Measurements from ENCODE around the gene MCM5.

MCM5 gene

GRCh38 chr22:35373781-35374180 is 26.2 kb upstream of the MCM5 start:
- TF ChIP-seq CTCF (IDR thresholded peaks at IDR 0.05; ENCODE audit: low read depth, low read length), result no peak
- H3K4me3 ChIP-seq (ENCODE audit: low read depth, low read length), result no peak overlapping the region

GRCh38 chr22:35375031-35375430 is 24.9 kb upstream of the MCM5 start:
- TF ChIP-seq CTCF (IDR thresholded peaks at IDR 0.05; ENCODE audit: low read depth, low read length), result no peak
- H3K4me3 ChIP-seq (ENCODE audit: low read depth, low read length), result no peak overlapping the region

GRCh38 chr22:35375526-35375925 is 24.4 kb upstream of the MCM5 start:
- TF ChIP-seq CTCF (IDR thresholded peaks at IDR 0.05; ENCODE audit: low read depth, low read length), result no peak
- H3K4me3 ChIP-seq (ENCODE audit: low read depth, low read length), result no peak overlapping the region

GRCh38 chr22:35376728-35377472 is 23.0 kb upstream of the MCM5 start:
- H3K4me3 ChIP-seq (ENCODE audit: low read depth, low read length), result no peak overlapping the region
- no peak for TF ChIP-seq CTCF (IDR thresholded peaks at IDR 0.05; ENCODE audit: low read depth, low read length)

- TF ChIP-seq CTCF (IDR thresholded peaks at IDR 0.05; ENCODE audit: low read depth, low read length), result no peak
- H3K4me3 ChIP-seq (ENCODE audit: low read depth, low read length), result no peak overlapping the region
Observed at GRCh38 chr22:35377735-35378134, 22.2 kb upstream of the MCM5 start.

- TF ChIP-seq CTCF (IDR thresholded peaks at IDR 0.05; ENCODE audit: low read depth, low read length), result no peak
- no peak overlapping the region for H3K4me3 ChIP-seq (ENCODE audit: low read depth, low read length)
Observed at GRCh38 chr22:35378621-35379020, 21.3 kb upstream of the MCM5 start.

GRCh38 chr22:35379146-35379993 is 20.6 kb upstream of the MCM5 start:
- no peak for TF ChIP-seq CTCF (IDR thresholded peaks at IDR 0.05; ENCODE audit: low read depth, low read length)
- no peak overlapping the region for H3K4me3 ChIP-seq (ENCODE audit: low read depth, low read length)

Measured in WI38 (cell line).